ENCODE measurements around the gene ZRANB1. TPM values are rescaled to one million over a fixed set of nuclear protein-coding genes. Genes with fewer than 3 reads are reported as not detected.

The ZRANB1 gene
- total RNA-seq, 6 donors from 2014 or later, result 14.6 to 35.4 (median 17.1) TPM

DNA sequence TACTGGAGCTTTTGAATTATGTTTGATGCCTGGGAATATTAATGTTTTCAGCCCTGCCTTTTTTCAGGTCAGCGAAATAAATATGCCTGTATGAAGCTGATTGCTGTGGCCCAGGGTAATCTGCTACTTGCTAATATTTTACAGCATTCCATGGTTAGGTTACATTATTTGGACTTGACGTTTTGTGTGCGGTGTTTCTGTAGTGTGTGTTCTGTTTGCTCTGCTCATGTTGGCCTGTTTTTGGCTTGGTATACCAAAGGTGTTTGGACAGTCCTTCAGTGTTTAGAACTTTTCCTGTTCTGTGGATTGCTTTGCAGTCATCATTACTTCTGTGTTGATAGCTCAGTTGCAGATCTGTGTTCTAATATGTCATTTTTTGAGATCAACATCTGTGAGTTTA lies 11.5 kb downstream of the ZRANB1 start:
- no peak overlapping the region for H3K27ac ChIP-seq
- H3K27me3 ChIP-seq, result no peaks in the 10 kb centered on the region
- no peak for ATAC-seq (ENCODE audit: low FRiP score in 2 of 2)
- no peak for DNase-seq
- TF ChIP-seq POLR2A (IDR thresholded peaks at IDR 0.05) (no peak), POLR2AphosphoS5 (IDR thresholded peaks at IDR 0.05) (no peak), EP300 (IDR thresholded peaks at IDR 0.05) (no peak)
- TF ChIP-seq, protein P1, sequence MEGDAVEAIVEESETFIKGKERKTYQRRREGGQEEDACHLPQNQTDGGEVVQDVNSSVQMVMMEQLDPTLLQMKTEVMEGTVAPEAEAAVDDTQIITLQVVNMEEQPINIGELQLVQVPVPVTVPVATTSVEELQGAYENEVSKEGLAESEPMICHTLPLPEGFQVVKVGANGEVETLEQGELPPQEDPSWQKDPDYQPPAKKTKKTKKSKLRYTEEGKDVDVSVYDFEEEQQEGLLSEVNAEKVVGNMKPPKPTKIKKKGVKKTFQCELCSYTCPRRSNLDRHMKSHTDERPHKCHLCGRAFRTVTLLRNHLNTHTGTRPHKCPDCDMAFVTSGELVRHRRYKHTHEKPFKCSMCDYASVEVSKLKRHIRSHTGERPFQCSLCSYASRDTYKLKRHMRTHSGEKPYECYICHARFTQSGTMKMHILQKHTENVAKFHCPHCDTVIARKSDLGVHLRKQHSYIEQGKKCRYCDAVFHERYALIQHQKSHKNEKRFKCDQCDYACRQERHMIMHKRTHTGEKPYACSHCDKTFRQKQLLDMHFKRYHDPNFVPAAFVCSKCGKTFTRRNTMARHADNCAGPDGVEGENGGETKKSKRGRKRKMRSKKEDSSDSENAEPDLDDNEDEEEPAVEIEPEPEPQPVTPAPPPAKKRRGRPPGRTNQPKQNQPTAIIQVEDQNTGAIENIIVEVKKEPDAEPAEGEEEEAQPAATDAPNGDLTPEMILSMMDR (IDR thresholded peaks at IDR 0.05), result no peak
- peaks cover 0 to 8% (median 0%) of the 10 kb centered on the region in 4 donors for H3K36me3 ChIP-seq
- no peaks in the 10 kb centered on the region for H3K9me3 ChIP-seq
- H3K4me3 ChIP-seq, result no peak overlapping the region
- peaks cover 6 to 32% (median 19%) of the 10 kb centered on the region in 4 donors for H3K4me1 ChIP-seq
- 72 to 90% methylated on average over 3 of the region's 3 CpGs for WGBS, 2 donors

DNA sequence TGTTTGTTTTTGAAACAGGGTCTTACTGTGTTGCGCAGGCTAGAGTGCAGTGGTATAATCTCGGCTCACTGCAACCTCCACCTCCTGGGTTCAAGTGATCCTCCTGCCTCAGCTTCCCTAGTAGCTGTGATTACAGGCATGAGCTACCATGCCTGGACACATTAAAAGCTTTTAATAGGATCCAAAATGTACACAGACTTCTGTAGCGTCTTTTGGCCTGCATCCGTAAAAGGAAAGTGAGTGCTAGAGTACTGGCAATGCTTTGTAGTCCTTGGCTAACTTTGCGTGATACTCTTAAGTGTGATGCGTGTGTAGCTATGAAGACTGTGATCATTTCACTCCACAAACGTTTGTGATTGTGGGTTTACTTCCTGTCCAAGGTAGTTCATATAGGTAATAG lies 13.3 kb downstream of the ZRANB1 start:
- H3K36me3 ChIP-seq, result no peaks in the 10 kb centered on the region
- H3K27me3 ChIP-seq, result no peaks in the 10 kb centered on the region
- WGBS, 2 donors, result 62 to 79% methylated on average over 7 of the region's 7 CpGs
- H3K4me3 ChIP-seq, result no peak overlapping the region
- ATAC-seq (ENCODE audit: low FRiP score in 2 of 2) (no peak), DNase-seq (no peak)
- peaks cover 6 to 30% (median 19%) of the 10 kb centered on the region in 4 donors for H3K4me1 ChIP-seq
- H3K9me3 ChIP-seq, result no peaks in the 10 kb centered on the region
- TF ChIP-seq POLR2A (IDR thresholded peaks at IDR 0.05) (no peak), EP300 (IDR thresholded peaks at IDR 0.05) (no peak), POLR2AphosphoS5 (IDR thresholded peaks at IDR 0.05) (no peak)
- TF ChIP-seq, protein P1 (IDR thresholded peaks at IDR 0.05), result no peak
- H3K27ac ChIP-seq, result peak overlapping the region in 1 of 4 donors; percentile 11

DNA sequence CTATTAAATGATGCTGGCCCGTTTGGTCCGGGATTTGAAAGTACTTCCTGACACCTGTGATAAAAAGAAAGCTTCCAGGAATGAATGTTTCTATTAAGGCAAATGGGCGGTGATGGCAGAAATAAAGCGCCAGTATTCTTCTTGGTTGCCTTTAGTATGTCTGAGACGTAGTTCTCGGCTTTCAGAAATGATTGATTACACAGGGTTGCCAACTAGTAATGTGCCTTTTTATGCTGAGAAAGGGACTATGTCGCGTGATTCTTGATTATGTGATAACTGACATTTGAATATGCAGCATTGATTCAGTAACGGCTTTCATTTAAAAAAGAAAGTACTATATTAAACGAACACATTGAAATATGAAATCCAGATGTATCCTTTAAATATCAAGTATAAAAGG lies 13.9 kb downstream of the ZRANB1 start:
- H3K4me3 ChIP-seq, result no peak overlapping the region
- H3K36me3 ChIP-seq, result no peaks in the 10 kb centered on the region
- peaks cover 8 to 32% (median 19%) of the 10 kb centered on the region in 4 donors for H3K4me1 ChIP-seq
- no peak for TF ChIP-seq POLR2AphosphoS5 (IDR thresholded peaks at IDR 0.05)
- DNase-seq (no peak), ATAC-seq (ENCODE audit: low FRiP score in 2 of 2) (no peak)
- peak overlapping the region in 1 of 4 donors; percentile 11 for H3K27ac ChIP-seq
- no peaks in the 10 kb centered on the region for H3K9me3 ChIP-seq
- H3K27me3 ChIP-seq, result no peaks in the 10 kb centered on the region
- 71 to 82% methylated on average over 10 of the region's 10 CpGs for WGBS, 2 donors

DNA sequence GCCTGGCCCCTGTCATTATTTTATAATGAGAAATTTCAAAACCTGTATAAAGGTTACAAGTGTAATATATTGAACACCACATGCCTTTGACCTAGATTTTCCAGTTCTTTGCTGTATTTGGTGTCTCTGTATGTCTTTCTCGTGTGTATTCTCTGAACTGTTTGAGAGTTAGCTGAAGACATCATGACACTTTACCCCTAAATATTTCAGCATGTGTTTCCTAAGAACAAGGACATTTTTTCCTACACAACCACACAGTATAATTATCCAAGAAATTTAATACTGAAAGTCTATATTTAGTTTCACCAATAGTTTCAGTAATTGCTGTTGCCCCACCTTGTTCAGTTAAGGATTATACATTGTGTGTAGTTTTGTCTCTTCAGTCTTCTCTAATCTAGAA lies 14.8 kb downstream of the ZRANB1 start:
- TF ChIP-seq POLR2AphosphoS5 (IDR thresholded peaks at IDR 0.05) (no peak), POLR2A (IDR thresholded peaks at IDR 0.05) (no peak), EP300 (IDR thresholded peaks at IDR 0.05) (no peak)
- TF ChIP-seq, protein P1 (IDR thresholded peaks at IDR 0.05), result no peak
- Histone ChIP-seq H3K9me3 (no peaks in the 10 kb centered on the region), H3K4me1 (peaks cover 13 to 37% (median 20%) of the 10 kb centered on the region in 4 donors), H3K27ac (peak overlapping the region in 1 of 4 donors; percentile 23), H3K27me3 (no peaks in the 10 kb centered on the region), H3K4me3 (no peak overlapping the region), H3K36me3 (no peaks in the 10 kb centered on the region)
- WGBS, 2 donors, result 71 to 80% methylated on average over 1 of the region's 1 CpG
- ATAC-seq (ENCODE audit: low FRiP score in 2 of 2), result no peak
- DNase-seq, result no peak

DNA sequence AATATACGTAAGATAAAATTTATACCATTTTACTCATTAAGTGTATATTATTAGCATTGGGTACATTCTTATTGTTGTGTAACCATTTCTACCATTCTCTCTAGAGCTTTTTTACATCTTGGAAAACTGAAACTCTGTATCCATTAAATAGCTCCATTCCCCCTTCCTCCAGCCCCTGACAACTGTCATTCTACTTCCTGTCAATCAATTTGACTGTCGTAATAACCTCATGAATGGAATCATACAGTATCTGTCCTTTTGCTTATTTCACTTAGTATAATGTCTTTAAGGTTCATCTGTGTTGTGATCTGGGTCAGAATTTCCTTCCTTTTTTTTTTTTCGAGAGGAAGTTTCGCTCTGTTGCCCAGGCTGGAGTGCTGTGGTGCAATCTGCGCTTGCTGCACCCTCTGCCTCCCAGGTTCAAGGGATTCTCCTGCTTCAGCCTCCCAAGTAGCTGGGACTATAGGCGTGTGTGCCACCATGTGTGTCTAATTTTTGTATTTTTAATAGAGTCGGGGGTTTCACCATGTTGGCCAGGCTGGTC lies 15.6 kb downstream of the ZRANB1 start:
- Histone ChIP-seq H3K27ac (peak overlapping the region in 1 of 4 donors; percentile 23), H3K4me1 (peaks cover 13 to 37% (median 20%) of the 10 kb centered on the region in 4 donors), H3K36me3 (no peaks in the 10 kb centered on the region), H3K9me3 (no peaks in the 10 kb centered on the region), H3K27me3 (no peaks in the 10 kb centered on the region), H3K4me3 (no peak overlapping the region)
- WGBS, 2 donors, result 51 to 68% methylated on average over 7 of the region's 7 CpGs
- TF ChIP-seq EP300 (IDR thresholded peaks at IDR 0.05) (no peak), POLR2A (IDR thresholded peaks at IDR 0.05) (no peak), POLR2AphosphoS5 (IDR thresholded peaks at IDR 0.05) (no peak)
- TF ChIP-seq, protein P1 (IDR thresholded peaks at IDR 0.05), result no peak
- ATAC-seq (ENCODE audit: low FRiP score in 2 of 2), result peak in 1 of 2 donors; percentile 55
- DNase-seq, result peak in 1 of 2 donors; percentile 35
